Coronary artery (tissue), 2 donors: Measurements from ENCODE around the gene DLG2.

Experiments used
- DNase-seq: peaks from one replicate; pipeline ENCODE4 v3.0.0-alpha.2; 2017; ENCODE audit warnings: low spot score
- H3K27ac ChIP-seq, 2 donors: fragments of 200-600 bp; sonication (generic); one replicate each; pipeline ENCODE4 v1.5.1; 2016 to 2019
- H3K4me3 ChIP-seq: fragments of 200-600 bp; sonication (generic); 2 replicates; pipeline ENCODE4 v1.5.1; 2016; ENCODE audit warnings: mild to moderate bottlenecking, moderate library complexity
- TF ChIP-seq, protein P1 (sequence below): fragments of 200-600 bp; sonication (generic); IDR thresholded peaks from one replicate; pipeline ENCODE4 v1.5.1; 2019; ENCODE audit warnings: antibody characterized with exemption

DLG2 gene

DNA sequence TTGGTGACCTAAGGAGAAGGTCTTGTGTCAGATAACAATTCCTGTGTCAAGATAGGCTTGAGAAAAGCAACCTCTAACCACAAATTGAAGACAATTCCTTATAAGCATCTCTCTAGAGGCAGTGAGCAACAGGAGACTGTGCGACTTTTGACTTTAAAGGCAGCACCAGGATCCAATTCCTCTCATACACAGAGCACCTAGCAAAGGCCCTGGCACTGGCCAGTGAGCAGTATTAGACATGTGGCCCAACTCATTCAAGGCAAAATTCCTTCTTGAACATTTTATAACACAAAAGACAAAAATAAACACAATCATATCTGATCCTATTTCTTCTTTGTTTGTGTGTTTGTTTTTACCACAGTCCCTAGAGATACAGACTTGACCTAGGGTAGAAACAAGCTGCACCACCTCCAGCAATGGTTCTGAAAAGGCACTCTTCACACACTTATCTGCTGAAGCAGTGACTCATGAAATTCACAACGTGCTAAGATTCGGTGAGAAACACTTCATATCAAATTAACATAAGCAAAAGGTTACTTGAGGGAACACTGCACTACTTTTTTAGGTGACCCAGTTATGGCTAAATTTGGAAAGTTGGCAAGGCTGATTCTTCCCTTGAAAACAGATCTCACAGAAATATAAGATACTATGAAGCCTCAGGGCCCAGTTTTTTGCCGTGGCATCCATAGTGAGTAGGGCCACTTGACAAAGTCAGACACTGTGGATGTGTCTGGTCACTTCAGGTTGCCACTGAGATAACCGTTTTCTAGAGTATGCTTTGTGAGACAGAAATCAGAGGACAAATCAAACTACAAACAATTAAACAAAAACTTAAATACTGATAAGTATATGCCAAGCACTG lies 1018.9 kb downstream of the DLG2 start:
- Histone ChIP-seq H3K4me3 (no peak overlapping the region), H3K27ac (no peak overlapping the region)
- TF ChIP-seq, protein P1, sequence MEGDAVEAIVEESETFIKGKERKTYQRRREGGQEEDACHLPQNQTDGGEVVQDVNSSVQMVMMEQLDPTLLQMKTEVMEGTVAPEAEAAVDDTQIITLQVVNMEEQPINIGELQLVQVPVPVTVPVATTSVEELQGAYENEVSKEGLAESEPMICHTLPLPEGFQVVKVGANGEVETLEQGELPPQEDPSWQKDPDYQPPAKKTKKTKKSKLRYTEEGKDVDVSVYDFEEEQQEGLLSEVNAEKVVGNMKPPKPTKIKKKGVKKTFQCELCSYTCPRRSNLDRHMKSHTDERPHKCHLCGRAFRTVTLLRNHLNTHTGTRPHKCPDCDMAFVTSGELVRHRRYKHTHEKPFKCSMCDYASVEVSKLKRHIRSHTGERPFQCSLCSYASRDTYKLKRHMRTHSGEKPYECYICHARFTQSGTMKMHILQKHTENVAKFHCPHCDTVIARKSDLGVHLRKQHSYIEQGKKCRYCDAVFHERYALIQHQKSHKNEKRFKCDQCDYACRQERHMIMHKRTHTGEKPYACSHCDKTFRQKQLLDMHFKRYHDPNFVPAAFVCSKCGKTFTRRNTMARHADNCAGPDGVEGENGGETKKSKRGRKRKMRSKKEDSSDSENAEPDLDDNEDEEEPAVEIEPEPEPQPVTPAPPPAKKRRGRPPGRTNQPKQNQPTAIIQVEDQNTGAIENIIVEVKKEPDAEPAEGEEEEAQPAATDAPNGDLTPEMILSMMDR: no peak
- DNase-seq: no peak

DNA sequence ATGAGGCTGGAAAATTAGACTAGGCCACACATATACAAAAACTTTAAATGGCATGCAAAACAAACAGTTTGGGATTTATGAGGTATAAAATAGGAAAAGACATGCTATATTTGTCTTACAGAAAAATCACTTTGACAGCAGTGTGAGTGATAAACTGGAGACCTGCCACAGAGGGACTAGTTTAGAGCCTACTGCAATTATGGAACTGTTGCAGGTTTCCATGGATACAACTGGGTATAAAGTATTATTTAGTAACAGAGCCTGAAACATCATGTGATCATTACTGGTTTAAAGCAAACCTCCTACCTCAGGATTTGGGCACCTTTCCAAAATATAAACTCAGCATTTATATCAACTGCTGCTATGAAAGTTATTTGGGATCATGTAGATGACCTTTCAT lies 1032.5 kb downstream of the DLG2 start:
- Histone ChIP-seq H3K27ac (no peak overlapping the region), H3K4me3 (no peak overlapping the region)
- TF ChIP-seq, protein P1: no peak
- DNase-seq: no peak

DNA sequence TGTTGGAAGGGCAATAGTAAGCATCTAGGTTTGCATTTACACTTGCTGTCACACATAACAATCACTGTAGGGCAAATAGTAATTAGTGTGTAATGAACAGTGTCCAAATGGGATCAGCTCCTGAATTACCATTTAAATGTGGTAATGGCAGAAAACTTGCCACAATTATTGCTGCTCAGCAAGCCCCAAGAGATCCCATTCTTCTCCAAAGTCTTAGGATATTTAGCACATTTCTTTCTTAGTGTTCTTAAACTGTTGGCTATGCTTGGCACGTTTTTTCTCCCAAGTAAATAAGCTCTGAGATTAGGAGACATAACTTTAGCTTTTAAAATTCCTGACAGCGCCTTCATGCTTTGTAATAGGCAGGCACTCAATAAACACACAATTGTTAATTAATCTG lies 1037.0 kb downstream of the DLG2 start:
- no peak for DNase-seq
- TF ChIP-seq, protein P1: no peak
- Histone ChIP-seq H3K27ac (no peak overlapping the region), H3K4me3 (no peak overlapping the region)

DNA sequence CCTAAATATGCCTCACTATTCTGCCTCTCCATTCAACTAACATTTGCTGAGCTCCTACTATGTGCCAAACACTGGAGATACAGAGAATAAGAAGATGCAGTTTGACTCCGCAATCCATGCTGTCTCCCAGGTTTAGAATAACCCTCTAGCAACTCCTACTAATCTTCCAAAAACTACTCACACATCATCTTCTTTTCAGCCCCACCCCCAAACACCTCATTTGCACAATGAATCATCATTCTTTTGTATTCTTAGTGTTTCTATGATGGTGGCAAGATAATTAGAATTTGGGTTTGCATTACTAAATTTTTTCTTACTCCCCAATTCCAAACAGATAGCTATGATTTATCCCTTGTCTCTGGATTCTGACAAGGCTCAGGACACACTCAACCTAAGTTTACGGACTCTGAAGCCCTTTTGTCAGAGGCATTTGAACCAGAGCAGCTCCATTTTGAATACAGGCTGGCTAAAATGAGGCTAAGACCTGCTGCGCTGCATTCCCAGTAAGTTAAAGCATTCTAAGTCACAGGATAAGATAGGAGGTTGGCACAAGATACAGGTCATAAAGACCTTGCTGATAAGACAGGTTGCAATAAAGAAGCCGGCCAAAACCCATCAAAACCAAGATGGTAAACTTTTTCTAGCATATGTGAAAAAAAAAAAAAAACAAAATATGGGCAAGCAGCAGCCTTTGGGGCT lies 1038.9 kb downstream of the DLG2 start:
- TF ChIP-seq, protein P1: no peak
- no peak for DNase-seq
- Histone ChIP-seq H3K27ac (no peak overlapping the region), H3K4me3 (no peak overlapping the region)

DNA sequence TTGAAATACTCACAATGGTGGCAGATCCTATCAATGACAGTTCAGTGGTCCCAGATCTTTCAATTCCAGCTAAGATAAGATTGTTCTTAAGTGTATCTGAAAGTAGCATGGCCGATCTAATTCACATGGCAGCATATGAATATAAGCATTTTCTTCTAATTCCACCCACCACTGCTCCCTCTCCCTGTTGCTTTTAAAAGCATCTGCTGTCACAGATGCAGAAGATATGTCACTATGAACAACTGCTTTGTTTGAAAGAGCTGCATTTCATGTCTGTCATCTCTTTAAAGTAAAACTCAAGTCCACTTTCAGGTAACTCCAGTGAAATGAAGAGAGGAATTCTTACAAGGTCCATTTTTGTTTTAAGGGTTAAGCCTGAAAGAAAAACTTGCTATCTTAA lies 1044.0 kb downstream of the DLG2 start:
- Histone ChIP-seq H3K4me3 (no peak overlapping the region), H3K27ac (no peak overlapping the region)
- no peak for DNase-seq
- TF ChIP-seq, protein P1: no peak

DNA sequence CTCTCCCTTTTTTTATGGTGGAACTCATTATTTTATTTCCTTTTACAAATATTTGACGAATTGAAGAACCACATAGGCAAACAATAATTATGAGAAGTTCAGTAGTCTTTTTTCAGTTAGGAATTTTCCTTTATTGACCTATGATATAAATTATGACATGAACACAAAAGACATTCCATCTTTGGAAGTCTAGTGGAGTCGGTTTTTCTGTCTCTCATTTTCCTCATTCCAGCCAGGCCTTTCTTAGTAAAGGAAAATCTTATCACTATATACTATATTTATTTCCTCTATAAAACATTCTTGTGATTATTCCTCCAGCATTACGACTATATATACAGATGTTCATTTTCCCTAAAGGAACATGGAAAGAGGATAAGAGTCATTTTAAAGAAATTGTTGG lies 1046.1 kb downstream of the DLG2 start:
- TF ChIP-seq, protein P1: no peak
- Histone ChIP-seq H3K4me3 (peak overlapping the region; percentile 38), H3K27ac (no peak overlapping the region)
- no peak for DNase-seq

DNA sequence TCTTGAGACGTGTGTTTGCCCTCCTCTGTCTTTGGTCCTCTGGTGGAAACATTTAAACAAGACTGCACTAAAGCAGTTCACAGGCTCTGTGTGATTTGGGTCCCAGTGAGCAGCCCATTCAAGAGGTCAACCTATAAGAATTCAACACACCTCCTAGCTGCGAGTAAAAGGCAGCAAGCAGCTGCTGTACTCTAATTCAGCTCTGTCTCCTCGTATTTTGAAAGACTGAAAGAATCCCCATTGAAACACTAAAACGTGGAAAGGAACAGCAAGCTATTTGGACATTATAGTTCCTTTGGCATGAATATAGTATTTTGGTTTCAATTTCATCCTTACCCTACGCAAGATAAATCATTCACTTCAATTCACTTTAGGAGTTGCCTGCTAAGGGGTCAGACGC lies 1046.7 kb downstream of the DLG2 start:
- TF ChIP-seq, protein P1: no peak
- DNase-seq: no peak
- H3K27ac ChIP-seq: no peak overlapping the region
- peak overlapping the region; percentile 38 for H3K4me3 ChIP-seq
